Upper lobe of left lung (tissue), 4 donors: Measurements from ENCODE around the gene CDK11B.

Experiments
- POLR2AphosphoS5 ChIP-seq, 2 donors: sonication (generic); formaldehyde crosslinking; IDR thresholded peaks; one replicate each; pipeline ENCODE4 v1.5.1; 2017; ENCODE audit warnings: antibody characterized with exemption in 2 of 2
- TF ChIP-seq, protein P1 (sequence below), 6 experiments: fragments of 450-650 bp in 4 of 6; fragments of 200-600 bp in 2 of 6; sonication (generic) in 2 of 6; IDR thresholded peaks; one replicate each; pipeline ENCODE4 v1.5.1; 2016 to 2019; ENCODE audit warnings: antibody characterized with exemption in 6 of 6

GRCh38 chr1:1680031-1680911, 21.5 kb upstream of the CDK11B start:
- TF ChIP-seq, protein P1, sequence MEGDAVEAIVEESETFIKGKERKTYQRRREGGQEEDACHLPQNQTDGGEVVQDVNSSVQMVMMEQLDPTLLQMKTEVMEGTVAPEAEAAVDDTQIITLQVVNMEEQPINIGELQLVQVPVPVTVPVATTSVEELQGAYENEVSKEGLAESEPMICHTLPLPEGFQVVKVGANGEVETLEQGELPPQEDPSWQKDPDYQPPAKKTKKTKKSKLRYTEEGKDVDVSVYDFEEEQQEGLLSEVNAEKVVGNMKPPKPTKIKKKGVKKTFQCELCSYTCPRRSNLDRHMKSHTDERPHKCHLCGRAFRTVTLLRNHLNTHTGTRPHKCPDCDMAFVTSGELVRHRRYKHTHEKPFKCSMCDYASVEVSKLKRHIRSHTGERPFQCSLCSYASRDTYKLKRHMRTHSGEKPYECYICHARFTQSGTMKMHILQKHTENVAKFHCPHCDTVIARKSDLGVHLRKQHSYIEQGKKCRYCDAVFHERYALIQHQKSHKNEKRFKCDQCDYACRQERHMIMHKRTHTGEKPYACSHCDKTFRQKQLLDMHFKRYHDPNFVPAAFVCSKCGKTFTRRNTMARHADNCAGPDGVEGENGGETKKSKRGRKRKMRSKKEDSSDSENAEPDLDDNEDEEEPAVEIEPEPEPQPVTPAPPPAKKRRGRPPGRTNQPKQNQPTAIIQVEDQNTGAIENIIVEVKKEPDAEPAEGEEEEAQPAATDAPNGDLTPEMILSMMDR (IDR thresholded peaks at IDR 0.05), result no peak
- no peak for TF ChIP-seq POLR2AphosphoS5 (IDR thresholded peaks at IDR 0.05)
